Measurements from ENCODE around the gene CA5B. TPM values are rescaled to one million over a fixed set of nuclear protein-coding genes. Genes with fewer than 3 reads are reported as not detected.
A peak's percentile ranks its signal among the peaks of the same experiment; 100 is the strongest.
"Not testable (repeated sequence)": the region's sequence is repeated elsewhere in the genome, so short reads cannot be mapped to it uniquely, and the experiment has no call there.

The CA5B gene
- total RNA-seq, 2 donors from 2014 or later, result 59.2 to 82.2 TPM

DNA sequence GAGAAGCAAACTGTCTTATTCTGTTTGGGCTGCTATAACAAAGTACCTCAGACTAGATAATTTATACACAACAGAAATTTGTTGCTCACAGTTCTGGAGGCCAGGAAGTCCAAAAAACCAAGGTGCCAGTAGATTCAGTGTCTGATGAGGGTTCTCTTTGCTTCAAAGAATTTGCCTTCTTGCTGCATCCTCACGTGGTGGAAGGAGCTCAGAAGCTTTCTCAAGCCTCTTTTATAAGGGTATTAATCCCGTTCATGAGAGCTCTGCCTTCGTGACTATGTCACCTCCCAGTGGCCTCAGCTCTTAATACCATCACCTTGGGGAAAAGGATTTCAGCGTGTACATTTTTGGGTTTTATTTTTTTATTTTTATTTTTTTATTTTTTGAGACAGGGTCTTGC, 20.1 kb downstream of the CA5B start:
- Mint-ChIP-seq H3K36me3 (ENCODE audit: low read depth) (peaks cover 5% of the 10 kb centered on the region), H3K4me1 (peaks cover 31% of the 10 kb centered on the region), H3K4me3 (peak overlapping the region; percentile 15), H3K27ac (peak overlapping the region; percentile 92), H3K27me3 (no peaks in the 10 kb centered on the region)
- no peaks in the 10 kb centered on the region for H3K9me3 ChIP-seq (ENCODE audit: control insufficient read depth, low read length, poor library complexity, severe bottlenecking)
- ATAC-seq (peak; percentile 78), DNase-seq (no peak)

GRCh38 chrX:15759886-15760285, 21.8 kb downstream of the CA5B start:
- not testable (repeated sequence) for H3K27me3 Mint-ChIP-seq; ATAC-seq; H3K4me3 Mint-ChIP-seq; H3K9me3 ChIP-seq (ENCODE audit: control insufficient read depth, low read length, poor library complexity, severe bottlenecking); H3K36me3 Mint-ChIP-seq (ENCODE audit: low read depth); DNase-seq
- H3K27ac Mint-ChIP-seq, result peak overlapping the region; percentile 92
- peaks cover 26% of the 10 kb centered on the region for H3K4me1 Mint-ChIP-seq

- Mint-ChIP-seq H3K36me3 (ENCODE audit: low read depth) (no peaks in the 10 kb centered on the region), H3K4me1 (peaks cover 21% of the 10 kb centered on the region), H3K4me3 (no peak overlapping the region), H3K27me3 (no peaks in the 10 kb centered on the region), H3K27ac (peak overlapping the region; percentile 67)
- DNase-seq (no peak), ATAC-seq (peak; percentile 61)
- no peaks in the 10 kb centered on the region for H3K9me3 ChIP-seq (ENCODE audit: control insufficient read depth, low read length, poor library complexity, severe bottlenecking)
These were observed 23.6 kb downstream of the CA5B start for GRCh38 chrX:15761564-15762191.

GRCh38 chrX:15769300-15769954, 31.4 kb downstream of the CA5B start:
- ATAC-seq, result no peak
- no peak overlapping the region for H3K4me3 Mint-ChIP-seq
- no peak for DNase-seq
- H3K9me3 ChIP-seq (ENCODE audit: control insufficient read depth, low read length, poor library complexity, severe bottlenecking), result no peaks in the 10 kb centered on the region
- no peaks in the 10 kb centered on the region for H3K36me3 Mint-ChIP-seq (ENCODE audit: low read depth)
- H3K4me1 Mint-ChIP-seq, result peaks cover 10% of the 10 kb centered on the region
- H3K27ac Mint-ChIP-seq, result peak overlapping the region; percentile 45
- H3K27me3 Mint-ChIP-seq, result no peaks in the 10 kb centered on the region

DNA sequence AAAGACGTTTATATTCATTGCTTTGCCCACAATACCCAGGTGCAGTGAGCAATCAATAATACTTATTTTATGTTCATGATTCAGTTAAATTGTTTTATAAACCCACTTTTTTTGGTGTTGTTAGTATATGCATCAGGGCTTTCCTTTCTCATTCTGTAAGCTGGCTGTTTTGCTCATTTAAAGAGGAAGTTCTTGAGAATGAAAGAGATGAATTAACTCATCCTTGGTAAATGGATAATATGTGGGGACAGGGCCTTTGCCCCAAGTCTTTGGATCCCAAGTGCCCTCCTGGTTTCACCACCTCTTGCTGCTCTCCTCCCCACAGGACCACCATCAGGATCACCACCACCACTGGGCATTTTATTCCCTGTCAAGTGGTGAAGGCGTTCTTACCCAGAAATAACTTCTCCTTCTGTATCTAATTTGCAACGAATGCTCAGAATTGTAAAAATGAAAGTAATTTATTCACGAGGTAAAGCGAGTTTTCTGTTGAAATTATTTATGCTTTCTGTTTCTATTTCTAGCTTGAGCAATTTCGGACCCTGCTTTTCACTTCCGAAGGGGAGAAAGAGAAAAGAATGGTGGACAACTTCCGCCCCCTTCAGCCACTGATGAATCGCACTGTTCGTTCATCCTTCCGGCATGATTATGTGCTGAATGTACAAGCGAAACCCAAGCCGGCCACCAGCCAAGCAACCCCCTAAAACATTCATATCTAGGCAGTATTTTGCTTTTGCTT, 44.1 kb downstream of the CA5B start:
- no peaks in the 10 kb centered on the region for H3K9me3 ChIP-seq (ENCODE audit: control insufficient read depth, low read length, poor library complexity, severe bottlenecking)
- H3K4me3 Mint-ChIP-seq, result peak overlapping the region; percentile 89
- DNase-seq (no peak), ATAC-seq (peak; percentile 45)
- peak overlapping the region; percentile 95 for H3K27ac Mint-ChIP-seq
- peaks cover 4% of the 10 kb centered on the region for H3K4me1 Mint-ChIP-seq
- peaks cover 4% of the 10 kb centered on the region for H3K36me3 Mint-ChIP-seq (ENCODE audit: low read depth)
- H3K27me3 Mint-ChIP-seq, result no peaks in the 10 kb centered on the region

GRCh38 chrX:15785176-15785750, 47.2 kb downstream of the CA5B start:
- Mint-ChIP-seq H3K4me1 (peaks cover 8% of the 10 kb centered on the region), H3K27me3 (no peaks in the 10 kb centered on the region), H3K4me3 (no peak overlapping the region), H3K27ac (no peak overlapping the region), H3K36me3 (ENCODE audit: low read depth) (peaks cover 4% of the 10 kb centered on the region)
- H3K9me3 ChIP-seq (ENCODE audit: control insufficient read depth, low read length, poor library complexity, severe bottlenecking), result no peaks in the 10 kb centered on the region
- DNase-seq (no peak), ATAC-seq (no peak)

DNA sequence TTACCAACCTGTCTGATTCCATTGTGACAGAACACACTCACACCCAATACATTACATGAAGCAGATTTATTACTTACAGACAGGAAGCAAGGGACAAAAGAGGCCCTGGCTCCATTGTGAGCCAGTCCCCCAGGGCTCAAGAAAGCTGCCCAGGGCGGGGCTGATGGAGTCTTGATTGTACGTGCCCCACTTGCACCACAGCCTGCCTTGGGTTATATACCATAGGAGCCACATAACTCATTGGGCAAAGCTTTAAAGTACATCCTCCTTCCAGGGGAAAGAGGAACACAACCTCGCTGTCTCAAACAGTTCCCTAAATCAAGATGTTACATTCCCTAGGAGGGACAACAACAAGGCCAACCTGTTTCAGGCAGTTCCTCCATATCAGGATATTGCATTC, 48.8 kb downstream of the CA5B start:
- Mint-ChIP-seq H3K4me1 (peaks cover 8% of the 10 kb centered on the region), H3K27me3 (no peaks in the 10 kb centered on the region), H3K4me3 (no peak overlapping the region), H3K27ac (no peak overlapping the region), H3K36me3 (ENCODE audit: low read depth) (peaks cover 4% of the 10 kb centered on the region)
- H3K9me3 ChIP-seq (ENCODE audit: control insufficient read depth, low read length, poor library complexity, severe bottlenecking), result no peaks in the 10 kb centered on the region
- ATAC-seq (no peak), DNase-seq (no peak)

GRCh38 chrX:15789979-15790768, 52.1 kb downstream of the CA5B start, which contains the start of gene ZRSR2:
ZRSR2 (plus strand) TSS chrX:15790484; CDS start chrX:15790496, 12 bp downstream.
- Mint-ChIP-seq H3K4me3 (no peak within 1 kb of the TSS), H3K36me3 (ENCODE audit: low read depth) (no peaks in the 10 kb centered on the region), H3K27me3 (no peaks in the 10 kb centered on the region), H3K4me1 (peaks cover 17% of the 10 kb centered on the region), H3K27ac (no peak within 1 kb of the TSS)
- ATAC-seq (peak; percentile 91), DNase-seq (peak; percentile 75 to 81 (median 77))
- H3K9me3 ChIP-seq (ENCODE audit: control insufficient read depth, low read length, poor library complexity, severe bottlenecking), result no peaks in the 10 kb centered on the region

DNA sequence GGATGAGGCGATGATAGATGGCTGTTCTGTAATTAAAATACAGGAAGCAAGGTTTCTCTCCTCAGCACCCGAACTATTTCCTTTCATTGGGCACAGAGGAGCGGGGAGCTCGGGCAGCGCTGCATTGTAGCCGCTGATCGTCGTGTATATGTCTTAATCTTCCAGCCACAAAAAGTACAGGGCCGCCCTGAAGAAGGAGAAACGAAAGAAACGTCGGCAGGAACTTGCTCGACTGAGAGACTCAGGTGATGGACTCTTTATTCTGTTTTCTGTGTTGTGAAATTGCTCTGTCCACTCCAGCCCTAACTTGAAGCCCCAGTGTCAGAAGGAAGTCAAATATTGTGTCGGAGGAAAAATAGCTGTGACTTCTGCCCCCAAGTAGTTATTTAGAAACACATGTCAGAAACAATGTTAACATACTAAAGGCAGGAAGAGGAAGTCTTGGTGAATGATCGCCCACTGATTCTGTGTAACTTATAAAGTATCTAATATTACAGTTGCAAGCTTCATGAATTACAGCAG, 52.8 kb downstream of the CA5B start:
- Mint-ChIP-seq H3K4me3 (no peak overlapping the region), H3K36me3 (ENCODE audit: low read depth) (no peaks in the 10 kb centered on the region), H3K27ac (no peak overlapping the region), H3K27me3 (no peaks in the 10 kb centered on the region), H3K4me1 (peaks cover 18% of the 10 kb centered on the region)
- ATAC-seq (no peak), DNase-seq (no peak)
- no peaks in the 10 kb centered on the region for H3K9me3 ChIP-seq (ENCODE audit: control insufficient read depth, low read length, poor library complexity, severe bottlenecking)

- Mint-ChIP-seq H3K4me1 (peaks cover 16% of the 10 kb centered on the region), H3K27me3 (no peaks in the 10 kb centered on the region), H3K27ac (no peak overlapping the region), H3K4me3 (no peak overlapping the region), H3K36me3 (ENCODE audit: low read depth) (no peaks in the 10 kb centered on the region)
- no peaks in the 10 kb centered on the region for H3K9me3 ChIP-seq (ENCODE audit: control insufficient read depth, low read length, poor library complexity, severe bottlenecking)
- DNase-seq (no peak), ATAC-seq (no peak)
These were observed 59.6 kb downstream of the CA5B start for GRCh38 chrX:15797707-15798106.

DNA sequence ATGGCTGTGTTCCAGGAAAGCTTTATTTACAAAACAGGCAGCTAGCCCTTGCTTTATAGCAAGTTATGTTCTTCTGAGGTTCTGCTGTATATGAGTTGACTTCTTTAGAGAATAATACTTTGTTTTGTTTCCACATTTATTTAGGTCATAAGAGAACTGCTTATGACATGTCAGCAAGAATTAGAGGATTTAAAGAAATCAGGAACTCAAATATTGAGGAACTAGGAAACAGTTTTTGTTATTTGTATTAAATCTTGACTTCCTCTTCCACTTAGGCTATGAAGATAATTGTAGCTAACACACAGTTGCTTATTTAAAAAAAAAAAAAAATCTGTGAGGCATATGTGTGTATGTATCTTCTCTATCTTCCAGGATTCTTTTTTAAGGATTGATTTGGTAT, 66.5 kb downstream of the CA5B start:
- no peaks in the 10 kb centered on the region for H3K36me3 Mint-ChIP-seq (ENCODE audit: low read depth)
- no peaks in the 10 kb centered on the region for H3K9me3 ChIP-seq (ENCODE audit: control insufficient read depth, low read length, poor library complexity, severe bottlenecking)
- DNase-seq (no peak), ATAC-seq (no peak)
- no peaks in the 10 kb centered on the region for H3K27me3 Mint-ChIP-seq
- no peak overlapping the region for H3K4me3 Mint-ChIP-seq
- peaks cover 2% of the 10 kb centered on the region for H3K4me1 Mint-ChIP-seq
- no peak overlapping the region for H3K27ac Mint-ChIP-seq

DNA sequence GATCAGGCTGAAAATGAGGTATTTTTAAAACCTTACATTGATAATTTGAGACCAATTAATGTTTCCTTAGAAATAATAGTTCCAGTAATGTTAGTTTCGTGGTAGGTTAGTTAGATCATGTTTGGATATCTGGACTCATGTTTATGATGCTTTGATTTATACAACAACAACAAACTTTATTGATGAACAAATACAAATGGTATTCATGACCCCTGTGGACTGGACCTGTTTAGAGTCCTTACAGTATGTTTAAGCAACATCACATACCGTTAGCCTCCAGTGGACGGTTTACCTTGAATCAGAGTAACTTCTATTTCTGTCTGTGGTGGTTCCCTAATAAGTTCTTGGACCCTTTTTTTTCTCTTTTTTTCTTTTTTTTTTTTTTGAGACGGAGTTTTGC, 70.2 kb downstream of the CA5B start:
- ATAC-seq (no peak), DNase-seq (no peak)
- no peaks in the 10 kb centered on the region for H3K9me3 ChIP-seq (ENCODE audit: control insufficient read depth, low read length, poor library complexity, severe bottlenecking)
- no peaks in the 10 kb centered on the region for H3K27me3 Mint-ChIP-seq
- peaks cover 4% of the 10 kb centered on the region for H3K4me1 Mint-ChIP-seq
- H3K27ac Mint-ChIP-seq, result no peak overlapping the region
- no peak overlapping the region for H3K4me3 Mint-ChIP-seq
- no peaks in the 10 kb centered on the region for H3K36me3 Mint-ChIP-seq (ENCODE audit: low read depth)
